DOHH2 (cell line): ENCODE measurements around the gene RUSC2.

Source experiments
- EZH2phosphoT487 ChIP-seq: fragments of 200-600 bp; sonication (generic); IDR thresholded peaks from 2 replicates; pipeline ENCODE4 v1.6.1; 2017; ENCODE audit warnings: borderline replicate concordance, mild to moderate bottlenecking, antibody characterized with exemption, low read length, moderate library complexity, mixed read lengths
- TF ChIP-seq, protein P1 (sequence below): fragments of 200-600 bp; sonication (generic); IDR thresholded peaks from one replicate; pipeline ENCODE4 v1.5.1; 2014; ENCODE audit warnings: antibody characterized with exemption, mild to moderate bottlenecking, low read depth, low read length; ENCODE audit not compliant: poor library complexity, severe bottlenecking

GRCh38 chr9:35488566-35489312 is 1.2 kb upstream of the RUSC2 start:
- TF ChIP-seq, protein P1, sequence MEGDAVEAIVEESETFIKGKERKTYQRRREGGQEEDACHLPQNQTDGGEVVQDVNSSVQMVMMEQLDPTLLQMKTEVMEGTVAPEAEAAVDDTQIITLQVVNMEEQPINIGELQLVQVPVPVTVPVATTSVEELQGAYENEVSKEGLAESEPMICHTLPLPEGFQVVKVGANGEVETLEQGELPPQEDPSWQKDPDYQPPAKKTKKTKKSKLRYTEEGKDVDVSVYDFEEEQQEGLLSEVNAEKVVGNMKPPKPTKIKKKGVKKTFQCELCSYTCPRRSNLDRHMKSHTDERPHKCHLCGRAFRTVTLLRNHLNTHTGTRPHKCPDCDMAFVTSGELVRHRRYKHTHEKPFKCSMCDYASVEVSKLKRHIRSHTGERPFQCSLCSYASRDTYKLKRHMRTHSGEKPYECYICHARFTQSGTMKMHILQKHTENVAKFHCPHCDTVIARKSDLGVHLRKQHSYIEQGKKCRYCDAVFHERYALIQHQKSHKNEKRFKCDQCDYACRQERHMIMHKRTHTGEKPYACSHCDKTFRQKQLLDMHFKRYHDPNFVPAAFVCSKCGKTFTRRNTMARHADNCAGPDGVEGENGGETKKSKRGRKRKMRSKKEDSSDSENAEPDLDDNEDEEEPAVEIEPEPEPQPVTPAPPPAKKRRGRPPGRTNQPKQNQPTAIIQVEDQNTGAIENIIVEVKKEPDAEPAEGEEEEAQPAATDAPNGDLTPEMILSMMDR = no peak
- no peak for TF ChIP-seq EZH2phosphoT487
